ENCODE results near the gene UQCRC1. TPM values are rescaled to one million over a fixed set of nuclear protein-coding genes. Genes with fewer than 3 reads are reported as not detected.

UQCRC1 gene
- total RNA-seq, 1 donor from 2014 or later = 273 TPM

DNA sequence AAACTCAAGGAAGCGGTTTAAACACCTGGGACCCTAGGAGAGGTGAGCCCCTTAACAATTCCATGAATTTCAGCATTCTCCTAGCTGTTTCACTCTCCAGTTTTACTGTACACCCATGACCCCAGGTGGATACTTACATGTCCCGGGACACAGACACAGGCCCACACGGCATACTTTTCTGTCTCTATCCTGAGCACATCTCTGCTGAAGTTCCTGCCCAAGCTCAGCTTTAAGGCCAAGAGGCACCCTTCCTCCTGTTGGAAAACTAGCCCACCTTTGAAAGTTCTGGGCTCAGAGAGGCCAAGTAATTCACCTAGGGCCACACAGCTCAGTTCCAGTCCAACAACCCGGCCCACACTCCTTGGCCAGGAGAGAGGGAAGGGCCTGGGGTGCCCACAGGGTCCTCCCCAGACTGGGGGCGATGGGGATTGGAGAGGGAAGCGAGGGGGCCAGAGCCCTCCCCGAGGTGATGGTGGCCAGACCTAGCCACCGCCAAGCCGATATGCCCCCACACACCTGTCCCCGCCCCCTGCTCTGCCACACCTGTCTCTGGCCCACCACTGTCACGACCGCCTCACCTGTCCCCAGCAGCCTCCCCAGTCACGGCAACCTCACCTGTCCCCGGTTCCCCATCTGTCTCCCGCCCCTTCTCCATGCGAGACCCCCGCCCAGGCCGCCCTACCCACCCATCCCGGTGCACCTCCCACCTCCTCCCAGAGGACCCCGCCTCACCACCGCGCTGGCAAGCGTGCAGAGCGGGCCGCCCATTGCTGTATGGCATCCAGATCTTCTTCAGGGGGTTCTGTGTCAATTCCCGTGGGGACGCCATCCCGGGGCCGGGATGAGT is 53.3 kb downstream of the UQCRC1 start:
- peak overlapping the region; percentile 90 for H3K27ac Mint-ChIP-seq
- DNase-seq (ENCODE audit: extremely low spot score, unreplicated experiment) = no peak
- no peaks in the 10 kb centered on the region for H3K27me3 Mint-ChIP-seq
- peaks cover 41% of the 10 kb centered on the region for H3K4me1 Mint-ChIP-seq (ENCODE audit: unreplicated experiment)
- no peaks in the 10 kb centered on the region for H3K9me3 Mint-ChIP-seq
- peak overlapping the region; percentile 96 for H3K4me3 Mint-ChIP-seq
- no peaks in the 10 kb centered on the region for H3K36me3 Mint-ChIP-seq
- TF ChIP-seq, protein P1, sequence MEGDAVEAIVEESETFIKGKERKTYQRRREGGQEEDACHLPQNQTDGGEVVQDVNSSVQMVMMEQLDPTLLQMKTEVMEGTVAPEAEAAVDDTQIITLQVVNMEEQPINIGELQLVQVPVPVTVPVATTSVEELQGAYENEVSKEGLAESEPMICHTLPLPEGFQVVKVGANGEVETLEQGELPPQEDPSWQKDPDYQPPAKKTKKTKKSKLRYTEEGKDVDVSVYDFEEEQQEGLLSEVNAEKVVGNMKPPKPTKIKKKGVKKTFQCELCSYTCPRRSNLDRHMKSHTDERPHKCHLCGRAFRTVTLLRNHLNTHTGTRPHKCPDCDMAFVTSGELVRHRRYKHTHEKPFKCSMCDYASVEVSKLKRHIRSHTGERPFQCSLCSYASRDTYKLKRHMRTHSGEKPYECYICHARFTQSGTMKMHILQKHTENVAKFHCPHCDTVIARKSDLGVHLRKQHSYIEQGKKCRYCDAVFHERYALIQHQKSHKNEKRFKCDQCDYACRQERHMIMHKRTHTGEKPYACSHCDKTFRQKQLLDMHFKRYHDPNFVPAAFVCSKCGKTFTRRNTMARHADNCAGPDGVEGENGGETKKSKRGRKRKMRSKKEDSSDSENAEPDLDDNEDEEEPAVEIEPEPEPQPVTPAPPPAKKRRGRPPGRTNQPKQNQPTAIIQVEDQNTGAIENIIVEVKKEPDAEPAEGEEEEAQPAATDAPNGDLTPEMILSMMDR (conservative IDR thresholded peaks at IDR 0.05) = no peak

DNA sequence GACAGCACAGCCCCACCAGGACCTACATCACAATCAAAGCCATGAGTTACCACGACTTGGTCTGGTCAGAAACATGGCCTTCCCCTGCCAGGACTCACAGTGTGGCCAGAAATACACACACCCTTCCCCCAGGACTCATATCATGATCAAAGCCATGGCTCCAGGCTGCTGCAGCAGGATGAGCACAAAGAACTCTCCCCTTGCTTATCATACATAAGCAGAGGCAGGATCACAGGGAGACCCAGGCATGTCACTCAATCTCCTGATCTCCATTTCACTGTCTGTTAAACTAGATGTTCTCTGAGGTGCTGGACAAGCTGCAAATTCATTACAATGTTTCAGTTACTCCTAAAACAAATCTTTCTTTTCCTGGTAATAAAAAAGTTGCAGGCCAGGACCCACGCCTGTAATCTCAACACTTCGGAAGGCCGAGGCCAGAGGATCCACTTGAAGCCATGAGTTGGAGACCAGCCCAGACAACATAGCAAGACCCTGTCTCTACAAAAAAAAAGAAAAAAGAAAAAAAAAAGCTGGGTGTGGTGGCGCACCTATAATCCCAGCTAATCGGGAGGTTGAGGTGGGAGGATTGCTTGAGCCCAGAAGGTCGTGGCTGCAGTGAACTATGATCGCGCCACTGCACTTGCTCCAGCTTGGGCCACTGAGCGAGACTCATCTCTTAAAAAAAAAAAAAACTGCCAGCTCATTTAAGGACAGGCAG is 54.1 kb downstream of the UQCRC1 start:
- peak overlapping the region; percentile 77 for H3K27ac Mint-ChIP-seq
- H3K27me3 Mint-ChIP-seq = no peaks in the 10 kb centered on the region
- DNase-seq (ENCODE audit: extremely low spot score, unreplicated experiment) = no peak
- H3K9me3 Mint-ChIP-seq = no peaks in the 10 kb centered on the region
- peak overlapping the region; percentile 96 for H3K4me3 Mint-ChIP-seq
- H3K36me3 Mint-ChIP-seq = peaks cover 3% of the 10 kb centered on the region
- TF ChIP-seq, protein P1 (conservative IDR thresholded peaks at IDR 0.05) = no peak
- H3K4me1 Mint-ChIP-seq (ENCODE audit: unreplicated experiment) = peaks cover 39% of the 10 kb centered on the region

DNA sequence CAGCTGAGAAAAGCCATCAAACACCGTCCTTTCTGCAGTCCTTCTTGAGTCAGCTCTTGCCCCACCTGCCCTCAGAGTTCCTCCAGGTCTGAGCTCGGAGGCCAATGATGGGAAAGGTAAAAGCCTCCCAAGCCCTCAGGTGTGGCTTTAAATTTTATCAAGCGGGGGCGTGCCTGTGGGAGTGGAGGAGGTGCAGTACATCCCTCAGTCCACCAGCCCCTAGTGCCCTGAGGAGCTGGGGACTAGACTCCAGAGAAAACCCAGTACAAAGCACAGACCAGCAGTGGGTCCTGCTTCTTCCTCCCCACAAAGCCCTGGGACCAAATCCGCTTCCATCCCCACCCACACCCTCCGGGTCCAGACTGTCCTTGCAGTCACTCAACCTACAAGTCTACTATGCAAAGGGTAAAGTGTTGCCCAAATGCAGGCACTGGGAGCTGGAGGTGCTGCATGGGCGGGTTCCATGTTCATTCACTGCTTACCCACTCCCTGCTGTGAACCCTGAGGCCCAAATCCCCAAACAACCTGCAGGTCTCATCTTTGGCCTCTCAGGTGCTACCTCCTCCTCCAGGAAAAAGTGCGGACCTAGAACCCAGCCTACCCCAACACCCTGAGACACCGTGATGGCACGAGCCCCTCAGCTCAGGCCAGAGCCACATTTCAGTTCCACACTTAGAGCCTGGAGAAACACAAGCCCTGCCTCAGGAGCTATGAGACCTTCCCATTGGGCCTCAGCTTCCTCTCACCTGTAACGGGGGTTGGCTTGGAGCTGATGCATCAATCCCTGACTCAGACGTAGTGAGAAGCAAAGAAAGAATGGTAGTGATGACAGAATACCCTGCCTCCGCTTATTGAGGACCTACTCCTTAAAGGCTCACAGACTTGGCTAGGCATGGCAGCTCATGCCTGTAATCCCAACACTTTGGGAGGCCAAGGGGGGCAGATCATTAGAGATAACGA is 55.3 kb downstream of the UQCRC1 start:
- H3K9me3 Mint-ChIP-seq = no peaks in the 10 kb centered on the region
- H3K4me1 Mint-ChIP-seq (ENCODE audit: unreplicated experiment) = peaks cover 27% of the 10 kb centered on the region
- H3K4me3 Mint-ChIP-seq = peak overlapping the region; percentile 36
- no peak for DNase-seq (ENCODE audit: extremely low spot score, unreplicated experiment)
- H3K36me3 Mint-ChIP-seq = peaks cover 3% of the 10 kb centered on the region
- H3K27ac Mint-ChIP-seq = no peak overlapping the region
- TF ChIP-seq, protein P1 (conservative IDR thresholded peaks at IDR 0.05) = no peak
- no peaks in the 10 kb centered on the region for H3K27me3 Mint-ChIP-seq

DNA sequence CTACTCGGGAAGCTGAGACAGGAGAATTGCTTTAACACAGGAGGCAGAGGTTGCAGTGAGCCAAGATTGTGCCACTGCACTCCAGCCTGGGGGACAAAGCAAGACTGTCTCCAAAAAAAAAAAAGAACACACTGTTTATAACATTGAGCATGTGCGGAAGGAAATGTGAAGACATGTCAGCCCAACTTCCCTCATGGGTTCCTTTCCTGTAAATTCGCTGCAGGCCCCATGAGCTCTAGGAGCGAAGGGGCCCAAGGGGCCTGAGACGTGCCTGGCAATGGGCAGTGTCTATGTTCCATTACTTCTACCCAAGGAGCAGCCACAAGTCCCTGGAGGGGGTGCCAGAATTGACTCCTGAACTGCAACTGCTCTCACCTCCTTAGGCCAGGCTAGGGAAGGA is 56.1 kb downstream of the UQCRC1 start:
- Mint-ChIP-seq H3K36me3 (peaks cover 3% of the 10 kb centered on the region), H3K4me3 (peak overlapping the region; percentile 36), H3K9me3 (no peaks in the 10 kb centered on the region), H3K4me1 (ENCODE audit: unreplicated experiment) (peaks cover 22% of the 10 kb centered on the region), H3K27me3 (no peaks in the 10 kb centered on the region), H3K27ac (peak overlapping the region; percentile 81)
- DNase-seq (ENCODE audit: extremely low spot score, unreplicated experiment) = no peak
- TF ChIP-seq, protein P1 (conservative IDR thresholded peaks at IDR 0.05) = no peak

Data from type B pancreatic cell (in vitro differentiated cells).